Measurements from ENCODE around the gene SEC61B. TPM values are rescaled to one million over a fixed set of nuclear protein-coding genes. Genes with fewer than 3 reads are reported as not detected.
A peak's percentile ranks its signal among the peaks of the same experiment; 100 is the strongest.

Gene SEC61B
- total and polyA plus RNA-seq, 2 donors from 2014 or later = 118 to 328 TPM

GRCh38 chr9:99257723-99258389 lies 35.8 kb downstream of the SEC61B start:
- DNase-seq (no peak), FAIRE-seq (no peak)
- Histone ChIP-seq H3K9me3 (ENCODE audit: control insufficient read depth in 2 of 3, insufficient read depth in 1 of 3, low read length in 3 of 3) (no peaks in the 10 kb centered on the region), H3K9ac (ENCODE audit: low read length in 3 of 3) (no peak overlapping the region), H3K27me3 (ENCODE audit: control insufficient read depth, insufficient read depth, low read length) (no peaks in the 10 kb centered on the region), H3K4me3 (ENCODE audit: low read length in 3 of 3) (no peak overlapping the region), H3K27ac (ENCODE audit: low read depth in 2 of 2, low read length in 2 of 2) (no peak overlapping the region), H3K4me1 (ENCODE audit: control insufficient read depth in 2 of 3, insufficient read depth in 2 of 3, low read depth in 1 of 3, low read length in 3 of 3) (peaks cover 0 to 8% (median 7%) of the 10 kb centered on the region in 3 donors), H3K36me3 (ENCODE audit: control insufficient read depth in 2 of 3, insufficient read depth in 3 of 3, low read length in 3 of 3) (no peaks in the 10 kb centered on the region)
- intact Hi-C loops (cut with DNase I) = no loop called here
- no peak for TF ChIP-seq CTCF (IDR thresholded peaks at IDR 0.05; ENCODE audit: borderline replicate concordance, extremely low read depth, insufficient read depth)

- peak overlapping the region; percentile 80 to 85 for H3K27ac ChIP-seq (ENCODE audit: low read depth in 2 of 2, low read length in 2 of 2)
- H3K4me3 ChIP-seq (ENCODE audit: low read length in 3 of 3) = peak overlapping the region; percentile 24 to 74 (median 64)
- H3K9me3 ChIP-seq (ENCODE audit: control insufficient read depth in 2 of 3, insufficient read depth in 1 of 3, low read length in 3 of 3) = no peaks in the 10 kb centered on the region
- TF ChIP-seq CTCF (IDR thresholded peaks at IDR 0.05; ENCODE audit: borderline replicate concordance, extremely low read depth, insufficient read depth) = no peak
- H3K9ac ChIP-seq (ENCODE audit: low read length in 3 of 3) = peak overlapping the region in 2 of 3 donors; percentile 49 to 62
- DNase-seq = peak; percentile 65 to 92 (median 72)
- H3K36me3 ChIP-seq (ENCODE audit: control insufficient read depth in 2 of 3, insufficient read depth in 3 of 3, low read length in 3 of 3) = no peaks in the 10 kb centered on the region
- peaks cover 0 to 8% (median 7%) of the 10 kb centered on the region in 3 donors for H3K4me1 ChIP-seq (ENCODE audit: control insufficient read depth in 2 of 3, insufficient read depth in 2 of 3, low read depth in 1 of 3, low read length in 3 of 3)
- no peak for FAIRE-seq
- intact Hi-C loops (cut with DNase I) = no loop called here
- H3K27me3 ChIP-seq (ENCODE audit: control insufficient read depth, insufficient read depth, low read length) = no peaks in the 10 kb centered on the region
These were observed 37.3 kb downstream of the SEC61B start for GRCh38 chr9:99259231-99259918.

GRCh38 chr9:99261923-99262322 lies 39.8 kb downstream of the SEC61B start:
- Histone ChIP-seq H3K27ac (ENCODE audit: low read depth in 2 of 2, low read length in 2 of 2) (no peak overlapping the region), H3K27me3 (ENCODE audit: control insufficient read depth, insufficient read depth, low read length) (no peaks in the 10 kb centered on the region), H3K36me3 (ENCODE audit: control insufficient read depth in 2 of 3, insufficient read depth in 3 of 3, low read length in 3 of 3) (no peaks in the 10 kb centered on the region), H3K9me3 (ENCODE audit: control insufficient read depth in 2 of 3, insufficient read depth in 1 of 3, low read length in 3 of 3) (no peaks in the 10 kb centered on the region), H3K4me3 (ENCODE audit: low read length in 3 of 3) (no peak overlapping the region), H3K9ac (ENCODE audit: low read length in 3 of 3) (no peak overlapping the region), H3K4me1 (ENCODE audit: control insufficient read depth in 2 of 3, insufficient read depth in 2 of 3, low read depth in 1 of 3, low read length in 3 of 3) (peaks cover 0 to 12% (median 8%) of the 10 kb centered on the region in 3 donors)
- TF ChIP-seq CTCF (IDR thresholded peaks at IDR 0.05; ENCODE audit: borderline replicate concordance, extremely low read depth, insufficient read depth) = no peak
- DNase-seq = no peak
- FAIRE-seq = no peak
- intact Hi-C loops (cut with DNase I) = loop anchor here (10.0 kb wide), 1 partner anchor 553 kb away; no protein-coding TSS in a partner anchor
